Astrocyte of the hippocampus (primary cell): Measurements from ENCODE around the gene BTBD18.

ENCODE experiments used
- DNase-seq: peaks from one replicate; pipeline ENCODE4 v3.0.0; 2011; ENCODE audit warnings: low read depth, low spot score

The BTBD18 gene, protein sequence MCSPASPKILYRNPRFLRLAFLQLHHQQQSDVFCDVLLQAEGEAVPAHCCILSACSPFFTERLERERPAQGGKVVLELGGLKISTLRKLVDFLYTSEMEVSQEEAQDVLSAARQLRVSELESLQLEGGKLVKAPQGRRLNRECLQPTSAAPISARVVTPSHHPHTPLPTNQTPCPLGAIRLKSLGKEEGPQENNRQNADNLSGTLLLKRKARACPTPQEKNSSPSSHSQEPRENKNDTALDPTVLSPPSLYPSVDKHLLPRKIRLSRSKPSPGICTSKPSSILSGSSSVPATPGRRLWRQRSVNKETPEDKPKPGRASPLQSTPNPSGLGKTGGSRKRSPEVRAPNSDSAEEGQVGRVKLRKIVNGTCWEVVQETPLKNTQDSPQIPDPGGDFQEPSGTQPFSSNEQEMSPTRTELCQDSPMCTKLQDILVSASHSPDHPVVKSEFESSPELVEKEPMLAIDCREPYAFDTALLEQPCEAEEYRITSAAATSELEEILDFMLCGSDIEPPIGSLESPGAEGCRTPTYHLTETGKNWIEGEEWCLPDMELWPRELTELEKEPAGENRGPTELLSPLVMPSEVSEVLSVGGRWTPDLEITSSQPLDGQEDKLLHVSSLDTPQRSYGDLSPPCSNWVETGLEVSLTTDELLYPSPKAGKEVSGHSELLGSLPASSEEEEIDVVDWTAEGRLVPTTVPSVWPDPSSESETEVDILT

DNA sequence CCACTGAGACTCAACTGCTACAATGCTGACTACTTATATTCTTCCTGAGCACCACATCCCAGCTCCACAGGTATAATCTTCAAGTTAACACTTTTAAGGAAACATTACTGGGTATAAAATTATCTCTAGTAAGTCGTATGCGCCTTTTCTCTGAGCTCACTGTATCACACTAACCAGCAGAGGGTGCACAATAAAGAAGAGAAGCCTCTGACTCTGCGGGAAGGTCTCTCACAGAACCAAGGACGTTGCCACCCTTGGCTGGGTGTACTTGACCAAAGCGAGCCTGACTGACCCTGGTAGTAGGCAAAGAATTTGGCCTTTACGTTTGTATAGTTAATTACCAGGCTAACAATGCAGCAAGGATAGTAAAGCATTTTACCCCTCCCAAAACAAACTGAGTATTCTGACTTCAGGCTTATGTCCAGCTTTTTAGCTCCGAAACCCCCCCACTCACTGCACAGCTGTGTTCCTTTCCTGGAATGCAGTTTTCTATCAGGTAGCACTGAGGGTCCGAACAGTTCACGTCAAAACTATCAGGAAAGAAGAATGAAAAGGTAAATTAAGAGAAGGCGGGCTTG, at the start of gene BTBD18:
Gene BTBD18, minus strand, starts transcription at position 144 of the 578 bp plus-strand sequence. CDS start 631 bp downstream, outside the sequence.
- peak; percentile 69 for DNase-seq

DNA sequence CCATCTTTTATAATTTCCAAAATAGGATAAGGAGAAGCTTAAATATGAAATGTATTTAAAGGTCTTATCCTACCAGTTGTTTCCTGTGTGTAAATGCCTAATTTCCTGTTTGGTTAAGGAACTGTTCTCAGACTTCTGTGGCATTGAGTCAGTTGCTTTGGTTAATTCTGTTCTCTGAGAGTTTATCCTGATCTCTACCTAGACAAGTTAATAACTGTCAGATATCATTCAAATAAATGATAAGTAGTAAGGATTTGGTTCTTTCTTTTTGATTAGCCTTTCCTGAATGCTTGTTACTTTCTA, 49.5 kb upstream of the BTBD18 start:
- DNase-seq, result no peak

DNA sequence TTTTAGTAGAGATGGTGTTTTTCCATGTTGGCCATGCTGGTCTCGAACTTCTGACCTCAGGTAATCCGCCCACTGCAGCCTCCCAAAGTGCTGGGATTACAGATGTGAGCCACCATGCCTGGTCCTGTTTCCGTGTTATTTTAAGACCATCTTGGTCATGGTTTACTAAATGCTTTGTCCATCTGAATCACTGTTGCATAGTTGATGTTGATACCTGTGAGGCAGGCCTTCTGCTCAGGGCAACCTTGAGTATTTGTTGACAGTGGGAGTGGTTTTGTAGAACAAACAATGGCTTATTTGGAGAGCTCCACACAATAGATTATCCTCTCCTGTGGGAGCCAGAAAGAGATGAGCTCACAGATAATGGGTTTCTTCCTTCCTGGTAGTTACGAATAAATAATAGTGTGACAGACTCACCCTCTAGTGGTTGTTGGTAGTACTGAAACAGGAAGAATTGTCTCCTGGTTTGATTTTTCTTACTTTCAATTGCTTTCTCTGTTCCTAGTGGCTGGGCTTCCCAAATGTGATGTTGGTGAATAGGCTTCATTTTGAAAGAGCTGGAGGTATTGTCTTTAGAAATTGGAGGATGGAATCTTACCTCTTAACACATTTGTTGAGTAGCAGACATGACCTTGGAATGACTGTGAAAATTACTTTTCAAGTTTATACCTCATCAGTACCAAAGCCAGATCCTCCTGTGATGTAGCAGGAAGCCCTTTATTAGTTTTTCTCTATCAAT, 49.0 kb upstream of the BTBD18 start:
- peak; percentile 72 for DNase-seq

DNA sequence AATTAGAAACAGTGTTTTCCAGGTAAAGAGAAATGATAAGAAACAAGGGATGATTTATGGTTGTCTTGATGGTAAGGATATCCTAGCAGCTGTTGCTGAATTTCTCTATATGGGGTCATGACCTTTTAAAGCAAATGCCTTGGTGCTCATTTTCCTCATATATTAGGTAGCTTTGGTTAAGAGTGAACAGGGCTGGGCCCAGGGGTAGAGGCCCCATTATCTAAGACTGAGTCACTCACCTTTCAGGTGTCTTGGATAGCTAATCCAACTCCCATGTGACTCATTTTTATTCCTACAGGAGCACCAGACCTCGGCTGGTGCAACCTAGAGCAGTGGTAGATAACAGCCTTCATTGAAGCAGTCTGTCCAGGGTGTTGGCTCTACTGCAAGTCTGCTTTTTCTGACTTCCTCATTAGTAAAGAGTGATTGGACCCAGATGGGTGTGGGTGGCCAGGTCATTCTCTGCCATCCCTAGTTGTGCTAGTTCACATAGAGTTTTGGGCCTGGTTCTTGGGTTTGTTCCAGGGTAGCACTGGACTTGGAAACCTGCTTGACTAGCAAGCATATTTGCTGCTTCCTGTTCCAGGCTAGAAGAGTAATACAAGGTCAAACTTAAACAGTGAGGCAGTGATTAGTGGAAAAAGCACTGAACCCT, 47.4 kb upstream of the BTBD18 start:
- DNase-seq, result peak; percentile 19

DNA sequence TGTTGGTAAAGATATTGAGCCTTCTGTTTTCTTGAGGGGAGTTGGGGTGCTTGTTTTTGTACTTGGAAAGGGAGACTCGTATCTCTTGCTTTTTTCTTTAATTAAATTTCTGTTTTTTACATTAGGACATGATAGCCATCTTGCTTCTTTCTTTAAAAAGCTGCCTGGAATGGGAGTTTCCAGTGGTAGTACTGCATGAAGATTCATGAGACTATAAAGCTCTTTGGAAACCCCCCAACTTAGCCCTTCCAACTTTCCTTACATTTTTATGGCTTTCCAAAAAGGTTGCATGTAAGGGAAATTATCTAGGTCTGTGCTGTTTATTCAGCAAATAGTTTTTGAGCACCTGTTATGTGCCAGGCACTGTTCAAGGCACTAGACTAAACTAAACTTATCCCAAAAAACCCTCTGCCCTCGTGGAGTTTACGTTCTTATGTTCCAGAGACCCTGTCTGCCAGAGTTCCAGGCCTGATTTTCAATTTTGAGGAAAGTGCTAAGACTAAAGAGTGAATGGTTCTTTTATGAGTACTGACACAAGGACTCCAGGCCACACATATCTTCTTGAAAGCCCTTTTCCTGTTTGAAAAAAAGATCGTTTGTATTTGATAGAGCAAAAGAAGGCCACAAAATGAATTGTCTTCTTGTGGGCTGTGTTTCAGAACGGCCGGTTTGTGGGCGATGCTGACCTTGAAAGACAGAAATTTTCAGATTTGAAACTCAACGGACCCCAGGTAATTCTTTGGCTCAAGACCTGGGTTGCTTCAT, 41.9 kb upstream of the BTBD18 start:
- no peak for DNase-seq

DNA sequence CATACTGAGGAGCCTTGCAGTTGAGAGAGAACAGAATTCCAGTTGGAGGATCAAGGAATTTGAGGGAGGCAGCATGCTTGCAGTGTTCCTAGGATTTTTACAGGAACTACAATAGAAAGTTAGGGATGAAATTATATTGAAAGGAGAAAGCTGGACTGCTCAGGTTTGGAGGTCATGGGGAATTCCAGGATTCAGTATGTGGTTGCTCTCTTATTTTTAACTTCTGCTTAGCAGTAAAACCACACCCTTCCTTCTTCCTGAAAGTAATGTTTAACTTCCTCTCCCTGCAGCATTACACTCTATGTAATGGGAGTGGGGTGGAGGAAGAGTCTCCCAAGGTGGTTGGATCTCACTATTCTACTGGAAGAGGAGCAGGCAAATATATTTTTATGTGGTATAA, 41.3 kb upstream of the BTBD18 start:
- DNase-seq, result no peak

DNA sequence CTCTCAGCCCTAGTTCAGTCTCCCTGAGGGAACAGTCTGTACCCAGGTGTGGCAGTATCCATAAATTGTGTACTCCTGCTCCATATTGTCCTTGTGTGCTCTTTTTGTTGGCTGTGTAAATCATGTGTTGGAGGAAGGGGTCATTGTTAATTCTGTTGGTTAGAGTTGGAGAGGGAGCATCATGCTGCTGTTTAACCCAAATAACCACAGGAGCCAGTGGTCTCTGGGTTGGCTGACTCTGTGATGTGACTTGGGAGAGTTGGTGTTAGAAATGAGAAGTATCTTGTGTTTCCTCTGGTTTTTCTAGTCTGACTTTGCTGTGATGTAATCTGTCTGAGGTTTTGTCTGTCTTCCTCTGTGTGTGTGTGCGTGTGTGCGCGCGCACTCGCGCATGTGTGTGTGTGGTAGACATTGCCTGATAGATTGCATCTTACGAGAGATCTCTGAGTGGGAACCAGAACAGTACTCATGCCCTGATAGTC, 40.5 kb upstream of the BTBD18 start:
- peak; percentile 28 for DNase-seq

DNA sequence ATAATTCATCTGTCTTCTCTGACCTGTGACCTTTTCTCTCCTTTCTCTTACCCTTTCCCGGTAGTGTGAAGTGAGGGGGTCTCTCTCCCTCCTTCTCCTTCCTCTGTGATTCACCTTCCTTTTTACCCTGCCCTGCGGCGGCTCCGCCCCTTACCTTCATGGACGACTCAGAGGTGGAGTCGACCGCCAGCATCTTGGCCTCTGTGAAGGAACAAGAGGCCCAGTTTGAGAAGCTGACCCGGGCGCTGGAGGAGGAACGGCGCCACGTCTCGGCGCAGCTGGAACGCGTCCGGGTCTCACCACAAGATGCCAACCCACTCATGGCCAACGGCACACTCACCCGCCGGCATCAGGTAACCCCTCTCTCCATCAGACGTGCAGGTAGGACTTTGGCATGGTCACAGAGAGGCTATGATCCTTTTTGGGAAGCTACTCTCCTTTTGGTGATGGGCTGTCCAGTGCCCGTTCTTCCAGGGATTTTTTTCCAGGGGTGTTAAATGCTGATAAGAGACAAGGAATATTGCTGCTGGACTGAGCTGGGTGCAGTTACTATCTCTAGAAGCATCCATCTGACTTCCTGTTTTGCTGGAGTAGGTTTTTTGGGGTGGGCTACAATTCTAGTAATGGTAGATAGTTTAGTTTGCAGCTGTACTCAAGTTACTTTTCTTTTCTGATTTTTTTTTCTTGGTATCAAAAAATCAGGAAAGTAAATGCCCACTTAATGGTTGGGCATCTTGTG, 39.9 kb upstream of the BTBD18 start:
- no peak for DNase-seq

DNA sequence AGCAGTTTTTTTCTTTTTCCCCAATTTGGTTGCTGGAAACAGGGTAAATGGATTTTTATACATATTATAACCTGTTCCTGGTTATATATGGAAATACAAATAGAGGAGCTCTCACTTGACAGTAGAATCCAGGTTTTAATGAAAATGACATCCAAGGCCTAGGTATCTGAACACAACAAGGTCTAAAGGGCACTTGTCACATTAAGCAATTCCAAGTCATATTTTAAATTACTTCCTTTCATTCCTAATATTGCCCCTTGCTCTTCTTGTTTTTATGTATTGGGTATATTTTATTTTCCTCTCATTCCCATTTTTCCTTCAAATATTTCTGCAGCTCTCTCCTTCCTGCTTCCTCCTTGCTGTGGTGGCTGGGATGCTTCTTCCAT, 37.1 kb upstream of the BTBD18 start:
- DNase-seq, result no peak

DNA sequence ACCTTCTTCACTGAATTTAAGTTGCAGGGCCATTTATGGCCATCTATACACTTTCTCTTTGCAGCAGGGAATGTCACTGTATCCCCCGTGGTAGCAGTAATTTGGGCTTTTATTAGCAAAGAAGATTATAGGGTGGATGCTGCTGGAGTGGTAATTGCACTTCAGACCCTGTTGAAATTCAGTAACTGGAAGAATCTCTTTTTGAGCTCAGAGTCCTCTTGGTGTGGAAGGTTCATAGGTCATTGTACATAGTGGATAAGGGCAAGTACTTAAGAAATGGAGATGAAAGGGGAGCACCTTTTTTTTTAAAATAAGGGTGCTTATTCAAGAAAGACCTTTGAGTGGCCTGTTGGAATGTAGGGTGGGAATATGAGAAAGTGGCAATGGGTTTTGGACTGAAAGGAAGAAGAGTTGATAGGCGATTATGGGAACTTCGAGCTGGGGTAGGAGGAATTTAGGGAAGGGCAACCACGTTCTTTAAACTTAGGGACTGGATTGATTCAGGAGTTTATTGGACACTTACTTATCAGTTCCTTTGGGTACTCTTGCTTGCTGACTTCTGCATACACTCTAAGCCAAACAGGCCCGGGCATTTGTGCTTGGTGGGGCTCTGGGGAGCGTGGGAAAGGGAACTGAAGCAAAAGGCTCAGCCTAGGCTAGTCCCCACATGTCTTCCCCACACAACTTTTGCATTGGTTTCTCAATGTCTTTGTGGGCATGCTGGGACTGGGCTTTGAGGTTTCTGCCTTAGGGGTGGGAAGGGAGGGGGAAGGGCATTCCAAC, 36.5 kb upstream of the BTBD18 start:
- peak; percentile 48 for DNase-seq

DNA sequence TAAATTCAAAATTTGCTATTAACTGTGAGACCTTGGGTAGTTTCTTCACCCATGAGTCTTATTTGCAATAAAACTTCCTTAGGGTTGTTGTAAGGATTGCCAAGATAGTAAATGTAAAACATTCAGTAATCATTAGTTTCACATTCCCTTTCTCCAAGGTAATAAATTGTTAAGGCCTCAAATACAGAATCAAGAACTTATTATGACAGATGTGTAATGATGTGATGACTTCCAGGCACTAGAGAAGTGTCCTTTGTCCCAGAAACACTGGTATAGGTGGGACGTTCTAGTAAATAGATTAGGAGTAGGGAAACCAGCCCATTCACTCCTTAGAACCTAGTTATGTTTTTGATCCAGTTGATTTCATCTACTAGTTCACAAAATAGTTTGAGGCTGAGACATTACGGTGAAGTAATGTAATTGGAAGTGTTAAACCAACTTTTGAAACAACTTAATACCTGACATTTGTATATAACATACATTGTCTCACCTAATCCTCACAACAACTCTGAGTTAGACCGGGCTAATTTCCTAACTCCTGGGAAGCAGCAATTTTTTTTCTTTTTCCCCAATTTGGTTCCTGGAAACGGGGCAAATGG, 35.5 kb upstream of the BTBD18 start:
- no peak for DNase-seq

DNA sequence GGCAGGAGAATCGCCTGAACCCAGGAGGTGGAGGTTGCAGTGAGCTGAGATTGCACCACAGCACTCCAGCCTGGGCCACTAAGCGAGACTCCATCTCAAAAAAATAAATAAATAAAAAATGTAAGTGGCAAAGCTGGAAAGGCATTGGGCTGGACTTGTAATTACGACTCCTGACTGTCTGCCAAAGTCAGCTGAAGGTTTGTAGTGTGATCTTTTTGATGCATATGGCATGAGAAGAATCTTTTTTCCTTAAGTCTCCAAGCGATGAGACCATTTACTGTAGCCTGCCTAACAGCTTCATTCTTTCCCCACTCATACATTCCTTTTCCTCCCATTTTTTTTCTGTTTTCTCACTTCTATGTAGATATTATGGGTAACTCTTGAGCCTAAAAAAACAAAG, 34.8 kb upstream of the BTBD18 start:
- peak; percentile 44 for DNase-seq

DNA sequence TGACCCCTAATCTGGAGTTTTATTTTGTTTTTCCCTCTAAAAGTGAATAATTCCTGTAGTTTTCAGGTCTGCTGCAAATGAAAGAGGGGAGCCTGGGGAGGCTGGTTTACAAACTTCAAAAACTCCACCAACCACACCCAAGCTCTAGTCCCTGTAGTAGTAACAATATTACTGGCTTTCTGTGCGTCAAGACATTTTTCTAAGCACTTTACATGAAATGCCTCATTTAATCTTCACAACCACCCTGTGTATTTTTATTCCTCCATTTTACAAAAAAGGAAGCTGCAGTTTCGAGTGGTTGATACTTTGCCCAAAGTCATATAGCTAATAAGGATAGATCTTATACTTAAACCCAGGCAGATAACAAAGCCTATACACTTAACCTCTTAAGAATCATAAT, 33.5 kb upstream of the BTBD18 start:
- no peak for DNase-seq

DNA sequence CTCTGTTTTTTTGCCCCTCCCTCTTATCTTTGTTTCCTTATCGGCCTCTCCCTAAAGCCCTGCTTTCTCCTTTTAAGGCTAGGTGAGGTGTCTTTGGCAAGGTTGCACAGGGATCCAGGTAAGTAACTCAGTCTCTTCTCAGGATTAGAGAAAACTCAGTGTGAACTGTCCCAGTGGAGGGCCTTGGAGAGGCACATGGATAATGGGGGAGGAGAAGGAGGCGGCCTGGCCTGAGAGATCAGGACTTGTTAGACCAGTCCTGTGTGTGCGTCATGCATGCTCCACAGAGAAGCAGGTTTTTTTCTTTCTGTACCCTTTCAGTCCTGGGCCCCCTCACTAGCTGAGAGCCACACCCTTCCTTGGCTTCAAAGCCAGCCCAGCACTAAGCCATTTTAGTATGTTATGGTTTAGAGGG, 29.9 kb upstream of the BTBD18 start:
- DNase-seq, result no peak

DNA sequence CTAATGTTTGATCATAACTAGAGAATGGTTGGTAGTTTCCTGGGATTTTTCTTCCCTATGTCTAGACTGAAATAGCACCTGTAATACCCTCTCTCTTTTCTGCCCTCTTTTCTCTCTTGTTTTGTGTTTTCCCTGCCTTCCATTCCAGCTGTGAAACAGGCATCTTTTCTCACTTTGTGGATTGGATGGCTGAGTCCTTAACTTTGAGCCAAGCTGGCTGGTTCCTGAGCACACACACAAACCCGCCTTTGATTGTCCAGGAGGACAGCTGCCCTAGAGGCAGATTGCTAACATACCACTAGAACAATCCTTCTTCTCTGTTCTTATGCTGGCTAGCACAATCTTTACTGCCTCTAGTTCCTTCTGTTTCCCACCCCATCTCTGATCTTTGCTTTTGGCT, 27.7 kb upstream of the BTBD18 start:
- peak; percentile 82 for DNase-seq

DNA sequence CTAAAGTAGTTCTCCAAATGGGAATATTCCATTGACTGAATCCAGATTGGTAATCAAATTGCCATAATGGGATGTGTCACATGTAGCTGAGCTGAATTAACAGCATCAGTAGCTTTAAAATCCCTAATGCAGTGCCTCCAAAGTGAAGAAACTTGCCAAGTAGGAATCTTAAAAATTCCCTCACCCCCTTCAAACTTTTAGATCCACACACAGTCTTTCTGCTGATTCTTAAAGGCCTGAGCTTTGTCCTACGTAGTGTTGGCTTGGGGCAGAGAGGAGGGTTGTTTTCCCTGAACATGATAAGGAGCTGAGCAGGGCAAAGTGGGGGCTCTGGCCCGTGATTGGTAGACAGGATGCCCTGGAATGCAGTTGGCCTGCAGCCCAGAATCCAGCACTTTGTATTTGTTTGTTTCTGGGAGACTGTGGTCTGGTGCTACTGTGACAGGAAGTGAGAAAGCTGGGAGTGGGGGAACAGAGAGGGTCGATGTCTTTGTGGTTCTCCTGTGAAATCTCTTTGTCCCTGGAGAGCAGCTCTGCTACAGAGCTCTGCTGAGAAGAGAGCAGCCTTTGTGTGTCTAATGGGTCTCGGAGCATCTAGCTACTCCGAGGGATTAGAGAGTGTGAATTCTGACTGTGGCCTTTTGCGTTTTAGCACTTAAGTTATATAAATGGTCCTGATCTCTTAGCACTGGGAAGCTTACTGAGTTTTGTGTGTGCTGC, 26.9 kb upstream of the BTBD18 start:
- DNase-seq, result peak; percentile 100

DNA sequence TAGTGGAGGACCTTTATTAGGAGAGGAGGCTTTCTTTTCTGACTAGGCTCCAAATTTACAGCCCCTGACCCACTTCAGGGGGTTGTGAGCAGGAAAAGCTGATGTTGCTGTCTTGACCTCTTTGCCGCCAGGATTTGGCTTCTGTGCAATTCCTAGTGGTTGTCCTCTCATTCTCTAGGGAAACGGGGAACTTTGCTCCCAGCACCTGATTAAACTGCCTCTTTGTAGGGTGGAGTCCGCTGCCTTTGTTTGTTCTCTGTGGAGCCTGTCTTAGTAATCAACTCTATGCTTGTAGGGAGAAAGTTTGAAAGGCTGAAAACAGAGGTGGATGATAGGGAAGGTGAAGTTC, 26.3 kb upstream of the BTBD18 start:
- DNase-seq, result peak; percentile 62

DNA sequence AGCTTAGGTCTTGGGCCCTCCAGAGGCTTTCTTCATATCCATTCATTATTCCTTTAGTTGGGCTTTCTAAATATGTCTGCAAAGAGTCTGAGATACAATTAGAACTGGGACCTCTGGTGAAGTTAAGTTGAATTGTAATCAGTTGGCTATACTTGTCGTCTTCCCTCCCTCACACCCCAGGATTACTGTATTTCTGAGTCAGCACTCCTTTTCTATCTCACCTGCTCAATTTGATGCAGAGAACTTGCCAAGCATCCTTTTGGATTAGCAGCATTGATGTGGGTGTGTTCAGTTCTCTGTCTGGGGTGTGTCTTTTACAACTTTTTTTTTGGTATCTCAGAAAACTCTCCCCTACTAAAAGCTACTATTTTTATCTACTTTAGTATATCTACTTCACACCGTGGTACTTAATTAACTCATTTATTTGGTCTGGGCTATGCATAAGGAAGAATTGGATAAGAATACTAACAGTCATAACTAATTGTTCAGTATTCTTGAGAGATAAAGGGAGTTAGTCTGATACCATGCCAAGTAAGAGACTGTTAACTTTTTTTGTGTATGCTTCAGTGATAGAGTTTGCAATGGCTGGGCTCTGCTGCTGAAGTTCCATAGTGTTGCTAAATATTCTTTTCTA, 25.1 kb upstream of the BTBD18 start:
- DNase-seq, result no peak
